Stimulated activated CD8-positive, alpha-beta memory T cell treated with anti-CD3 and anti-CD28 coated beads, Interleukin-7, amount 100 ng/mL, for 4 hours (primary cell): ENCODE data around the gene CORO2A.
A peak's percentile ranks its signal among the peaks of the same experiment; 100 is the strongest.
"Not testable (repeated sequence)": the region's sequence is repeated elsewhere in the genome, so short reads cannot be mapped to it uniquely, and the experiment has no call there.

Experiments used
- DNase-seq, 2 donors: peaks; one replicate each; pipeline ENCODE4 v3.0.0-alpha.2; 2020; ENCODE audit warnings: low read depth in 2 of 2

The CORO2A gene

DNA sequence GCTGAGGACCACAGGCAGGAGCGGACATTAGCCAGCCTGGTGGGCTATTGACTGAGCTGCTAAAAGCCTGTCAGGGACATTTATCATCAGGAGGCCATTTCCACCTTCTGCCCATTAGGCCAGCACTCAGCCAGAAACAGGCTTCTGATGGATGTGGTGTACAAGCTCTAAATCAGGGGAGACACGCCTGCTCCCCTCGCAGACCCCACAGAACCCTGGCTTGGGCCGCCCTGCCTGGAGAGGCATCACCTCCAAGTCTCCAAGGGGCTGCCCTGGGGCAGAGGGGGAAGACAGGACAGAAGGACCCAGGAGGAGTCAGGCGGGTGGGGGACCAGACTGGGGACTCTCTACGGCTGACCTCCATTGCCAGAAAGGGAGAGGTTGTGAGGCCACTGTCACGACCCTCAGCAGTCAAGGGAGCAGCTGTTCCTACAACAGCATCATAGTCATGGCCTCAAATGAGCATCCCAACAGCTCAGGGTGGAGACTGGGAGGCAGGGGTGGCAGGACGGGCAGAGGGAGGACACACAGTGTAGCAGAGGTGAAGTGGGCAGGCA is 49.4 kb downstream of the CORO2A start:
- no peak for DNase-seq

GRCh38 chr9:98142182-98142907 is 50.1 kb downstream of the CORO2A start:
- DNase-seq, result no peak

- no peak for DNase-seq
Observed at GRCh38 chr9:98140503-98140902, 51.9 kb downstream of the CORO2A start.

DNA sequence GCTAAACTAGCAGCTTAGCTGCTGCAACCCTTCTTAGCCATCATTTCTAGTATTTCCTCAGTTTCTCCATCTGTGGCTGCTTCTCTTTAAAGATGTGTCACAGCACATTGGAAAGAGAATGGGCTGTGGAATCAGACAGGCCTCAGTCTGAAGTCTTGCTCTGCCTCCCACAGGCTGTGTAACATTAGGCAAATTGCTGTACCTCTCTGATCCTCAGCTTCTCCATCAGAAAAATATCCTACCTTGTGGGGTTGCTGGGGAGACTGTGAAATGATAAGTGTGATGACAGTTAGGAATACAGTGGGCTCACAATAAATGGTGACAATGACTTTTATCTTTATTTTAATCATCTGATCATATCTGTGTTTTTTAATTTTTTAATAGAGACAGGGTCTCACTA is 55.9 kb downstream of the CORO2A start:
- DNase-seq, result no peak

DNA sequence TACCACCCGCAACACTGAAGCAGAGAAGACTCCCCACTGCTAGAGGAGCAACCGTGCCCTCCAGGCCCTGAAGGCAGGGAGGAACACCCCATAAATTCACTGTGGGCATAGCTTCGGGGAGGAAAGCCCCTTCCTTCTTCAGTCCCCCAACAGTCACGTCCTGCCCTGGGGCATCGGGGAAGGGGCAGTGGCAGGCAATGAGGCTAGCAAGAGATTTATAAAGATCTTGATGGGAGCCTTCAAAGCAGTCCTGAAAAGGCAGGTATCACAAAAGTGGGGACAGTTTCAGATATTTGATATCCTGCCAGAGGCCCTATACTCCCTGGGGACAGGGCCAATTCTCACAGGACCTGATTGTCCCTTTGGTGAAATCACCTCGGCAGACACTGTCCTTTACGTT is 56.5 kb downstream of the CORO2A start:
- DNase-seq, result no peak

DNA sequence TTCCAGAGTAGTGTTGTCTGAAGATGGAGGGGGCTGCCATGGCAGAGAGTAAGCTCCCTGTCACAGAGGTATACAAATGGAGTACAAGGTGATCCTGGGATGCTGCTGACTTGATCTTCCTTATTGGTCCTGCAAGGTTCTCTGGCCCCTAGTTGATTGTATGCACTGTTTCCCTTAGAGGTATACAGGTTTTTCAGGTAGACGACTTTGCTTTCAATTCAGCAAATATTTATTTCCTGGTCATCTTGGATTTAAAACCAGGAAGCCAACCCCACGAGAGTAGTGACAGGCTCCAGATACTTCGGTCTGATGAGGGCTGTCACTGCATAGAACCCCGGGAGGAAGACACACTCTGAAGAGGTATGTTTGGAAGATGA is 56.9 kb downstream of the CORO2A start:
- DNase-seq, result no peak

DNA sequence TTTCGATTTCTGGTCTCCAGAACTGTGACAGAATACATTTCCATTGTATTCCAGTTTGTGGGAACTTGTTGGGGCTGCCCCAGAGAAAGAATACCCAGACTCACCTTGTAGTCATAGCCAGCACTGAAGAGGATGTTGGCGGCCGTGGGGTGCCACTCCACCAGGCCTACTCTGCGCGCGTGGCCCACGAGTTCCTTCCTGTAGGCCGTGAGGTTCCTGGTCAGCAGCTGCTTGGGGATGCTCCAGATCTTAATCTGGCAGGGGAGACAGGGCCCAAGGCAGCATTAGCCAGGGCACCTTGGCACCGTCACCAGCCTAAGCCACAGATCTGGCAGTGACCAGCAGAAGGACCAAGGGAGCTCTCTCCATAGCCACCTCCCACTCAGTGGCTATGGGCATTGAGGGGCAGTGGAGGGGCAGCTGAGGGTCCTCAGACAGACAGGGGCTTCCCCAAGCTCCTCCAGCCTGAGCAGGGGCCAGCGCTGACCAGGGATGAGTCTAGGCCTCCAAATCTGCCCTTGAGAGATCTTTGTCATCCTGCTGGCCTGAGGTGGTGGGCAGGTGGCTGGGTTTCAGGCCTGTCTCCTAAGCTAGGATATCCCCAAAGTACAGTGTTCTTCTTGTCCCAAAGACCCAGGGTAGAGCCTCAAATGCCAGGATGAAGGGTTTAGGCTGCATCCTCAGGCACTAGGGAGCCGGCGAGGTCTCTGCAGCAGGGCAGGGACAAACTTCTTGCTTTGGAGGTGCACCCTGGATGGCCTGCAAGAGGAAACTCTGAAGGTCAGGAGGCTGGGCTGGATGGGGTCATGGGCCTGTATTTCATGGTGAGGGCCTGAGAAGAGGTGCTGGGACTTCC is 57.5 kb downstream of the CORO2A start:
- no peak for DNase-seq

- no peak for DNase-seq
Observed at GRCh38 chr9:98132806-98133631, 59.4 kb downstream of the CORO2A start.

DNA sequence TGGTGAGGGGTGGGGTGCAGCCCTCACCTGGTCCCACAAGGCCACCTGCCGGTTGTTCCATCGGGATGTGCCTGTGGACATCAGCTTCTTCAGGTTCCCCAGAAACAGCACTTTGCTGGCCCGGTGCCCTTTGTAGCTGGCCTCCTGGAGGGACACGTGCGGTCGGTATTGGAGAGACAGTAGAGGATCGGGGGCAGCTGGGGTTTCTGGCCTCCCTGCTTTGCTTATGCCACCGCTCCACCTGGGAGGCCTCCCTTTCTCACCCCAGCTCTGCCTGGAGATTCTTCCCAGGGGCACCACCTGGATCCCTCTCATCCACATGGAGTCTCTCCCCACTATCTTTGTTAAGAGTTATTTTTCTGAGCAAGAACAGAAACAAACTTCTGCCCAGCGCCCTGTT is 60.3 kb downstream of the CORO2A start:
- DNase-seq, result no peak

- DNase-seq, result no peak
Observed at GRCh38 chr9:98130576-98131228, 61.7 kb downstream of the CORO2A start.

DNA sequence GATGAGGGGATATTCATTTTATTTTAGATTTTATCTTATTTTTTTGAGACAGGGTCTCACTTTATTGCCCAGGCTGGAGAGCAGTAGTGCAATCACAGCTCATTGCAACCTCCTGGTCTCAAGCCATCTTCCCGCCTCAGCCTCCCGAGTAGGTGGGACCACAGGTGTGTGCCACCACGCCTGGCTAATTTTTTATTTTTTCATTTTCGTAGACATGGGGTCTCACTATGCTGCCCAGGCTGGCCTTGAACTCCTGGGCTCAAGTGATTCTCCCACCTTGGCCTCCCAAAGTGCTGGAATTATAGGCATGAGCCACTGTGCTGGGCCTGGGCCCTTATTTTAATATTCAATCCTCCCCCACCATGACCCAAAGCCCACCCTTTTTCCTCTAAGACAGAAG is 62.4 kb downstream of the CORO2A start:
- DNase-seq, result not testable (repeated sequence)

- no peak for DNase-seq
Observed at GRCh38 chr9:98129451-98129881, 63.0 kb downstream of the CORO2A start.

- DNase-seq, result no peak
Observed at GRCh38 chr9:98128316-98128715, 64.1 kb downstream of the CORO2A start.

DNA sequence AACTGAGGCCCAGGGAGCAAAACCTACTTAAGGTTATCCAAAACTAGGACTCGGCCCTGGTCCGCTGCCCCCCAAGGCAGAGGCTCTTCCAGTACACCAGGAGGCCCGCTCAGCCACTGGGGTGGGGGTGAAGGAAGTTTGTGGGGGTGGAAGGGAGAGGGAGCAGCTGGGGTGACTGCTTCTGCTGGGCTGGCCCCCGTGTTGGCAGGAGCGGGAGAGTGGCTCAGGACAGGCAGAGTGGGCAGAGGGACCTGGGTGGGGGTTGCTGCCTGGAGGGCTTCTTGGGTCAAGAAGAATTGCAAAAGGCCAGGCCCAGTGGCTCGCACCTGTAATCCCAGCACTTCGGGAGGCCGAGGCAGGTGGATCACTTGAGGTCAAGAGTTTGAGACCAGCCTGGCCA is 65.2 kb downstream of the CORO2A start:
- DNase-seq, result no peak

DNA sequence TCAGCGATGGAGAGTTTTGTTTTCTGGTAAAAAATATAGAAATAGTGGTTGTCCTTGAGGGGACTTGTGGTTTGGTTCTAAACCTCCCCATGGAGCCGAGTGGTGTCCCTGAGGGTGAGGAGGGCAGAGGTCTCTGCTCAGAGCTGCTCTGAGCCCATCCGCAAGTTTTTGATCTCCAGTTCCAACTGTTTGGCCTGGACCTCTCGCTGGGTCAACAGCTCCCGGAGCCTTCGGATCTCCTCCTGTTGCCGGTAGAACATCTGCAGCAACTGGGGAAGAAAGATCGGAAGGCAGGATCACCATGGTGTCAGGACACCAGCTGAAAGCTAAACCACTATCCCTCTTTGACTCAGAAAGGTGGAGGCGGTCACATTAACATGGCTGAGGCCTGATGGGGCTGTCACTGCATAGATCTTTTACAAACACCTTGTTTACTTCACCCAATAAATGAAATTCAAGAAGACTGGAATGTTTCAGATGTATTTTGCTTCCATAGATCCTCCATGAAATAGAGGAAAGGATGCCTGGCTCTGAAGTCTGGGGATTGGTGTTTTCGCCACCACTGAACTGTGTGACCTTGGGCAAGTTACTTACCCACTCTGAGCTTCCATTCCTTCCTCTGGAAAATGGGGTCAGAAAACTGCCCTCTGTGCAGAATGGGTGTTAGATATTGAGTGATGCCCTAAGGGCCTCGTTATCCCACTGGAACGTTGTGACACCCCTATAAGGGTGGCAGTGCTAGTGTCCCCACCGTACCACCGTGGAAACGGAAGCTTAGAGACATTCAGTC is 67.6 kb downstream of the CORO2A start:
- no peak for DNase-seq

- not testable (repeated sequence) for DNase-seq
Observed at GRCh38 chr9:98124091-98124490, 68.3 kb downstream of the CORO2A start.

GRCh38 chr9:98121058-98121457 is 71.4 kb downstream of the CORO2A start:
- no peak for DNase-seq

DNA sequence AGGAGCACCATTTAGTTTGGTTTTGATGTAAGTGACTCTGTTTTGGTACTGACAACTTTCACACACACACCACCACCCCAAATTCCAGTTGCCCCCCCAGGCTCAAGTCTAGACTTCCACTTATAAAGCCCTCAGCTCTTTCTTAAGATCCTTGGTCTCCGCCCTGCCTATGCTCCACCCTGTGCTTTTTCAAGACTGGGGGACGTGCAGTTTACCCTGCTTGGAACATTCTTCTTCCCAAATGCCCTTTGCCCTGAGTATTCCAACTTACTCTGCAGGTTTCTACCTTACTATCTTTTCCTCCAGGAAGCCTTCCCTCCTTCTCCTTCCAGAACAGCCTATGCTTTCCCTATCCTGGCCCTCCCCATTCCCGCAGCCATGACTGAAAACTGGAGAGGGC is 72.0 kb downstream of the CORO2A start:
- DNase-seq, result no peak

- DNase-seq, result peak; percentile 16 to 50
Observed at GRCh38 chr9:98118640-98119601, 73.5 kb downstream of the CORO2A start, which contains the start of gene TRIM14. Gene TRIM14 (minus strand): TSS chr9:98119222. CDS start chr9:98119188, 34 bp downstream.
